Erythroblast (primary cell): ENCODE results near the gene ACSF3.

Experiments
- GATA1 ChIP-seq: IDR thresholded peaks from 2 replicates; pipeline ENCODE4 v1.6.1; 2011; ENCODE audit warnings: low read depth, mild to moderate bottlenecking, control low read depth, low read length, moderate library complexity
- POLR2A ChIP-seq: IDR thresholded peaks from 2 replicates; pipeline ENCODE4 v1.6.1; 2011; ENCODE audit warnings: mild to moderate bottlenecking, low read length

- TF ChIP-seq POLR2A (no peak), GATA1 (no peak)
Observed at GRCh38 chr16:89123831-89124100, 30.1 kb downstream of the ACSF3 start.
